GM12892 (cell line): ENCODE data around the gene WDR31.

Experiments used
- POLR2A ChIP-seq: IDR thresholded peaks from 2 replicates; pipeline ENCODE4 v1.6.1; 2011; ENCODE audit warnings: low read depth, low read length, control low read depth
- POLR2AphosphoS5 ChIP-seq: IDR thresholded peaks from 2 replicates; pipeline ENCODE4 v1.6.1; 2011; ENCODE audit warnings: low read depth, low read length, control low read depth
- TAF1 ChIP-seq: IDR thresholded peaks from 2 replicates; pipeline ENCODE4 v1.6.1; 2011; ENCODE audit warnings: low read depth, mild to moderate bottlenecking, control low read depth, low read length, borderline replicate concordance

DNA sequence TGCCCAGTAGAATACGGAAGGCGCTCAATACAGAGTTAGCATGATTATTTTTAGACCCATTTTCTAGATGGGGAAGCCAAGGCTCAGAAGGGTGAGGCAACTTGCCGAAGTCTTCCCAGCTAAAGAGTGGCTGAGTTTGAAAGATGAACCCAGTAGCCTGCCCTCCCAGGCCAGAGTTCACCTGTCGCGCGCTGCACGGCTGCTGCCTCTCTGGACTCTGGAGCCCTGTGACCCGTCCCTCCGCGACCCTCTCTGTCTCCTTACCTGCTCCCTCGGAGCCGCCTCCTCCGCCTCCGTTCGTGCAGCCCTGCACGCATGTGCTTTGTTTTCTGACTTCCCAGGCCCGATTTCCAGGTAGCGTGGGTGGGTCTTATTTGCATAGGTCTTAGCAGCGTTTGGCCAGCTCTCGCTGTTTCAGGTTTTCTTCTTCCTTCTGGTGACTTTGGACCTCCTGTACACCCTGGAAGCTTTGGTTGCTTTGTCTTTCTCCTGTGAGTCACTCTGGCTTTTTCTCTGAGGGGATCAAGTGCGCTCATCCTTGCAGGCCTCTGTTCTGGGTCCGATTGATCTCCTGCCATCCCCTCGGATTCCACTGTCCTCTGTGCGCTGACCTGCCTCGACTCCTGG lies 37.2 kb downstream of the WDR31 start, which contains the start of gene RNF183:
- TF ChIP-seq TAF1 = no peak
- no peak for TF ChIP-seq POLR2A
- no peak for TF ChIP-seq POLR2AphosphoS5
